GM23248 (cell line): ENCODE data around the gene PLEKHA1.

Experiments used
- EZH2 ChIP-seq: fragments of 200-600 bp; sonication (generic); IDR thresholded peaks from 2 replicates; pipeline ENCODE4 v1.6.1; 2018; ENCODE audit warnings: antibody characterized with exemption, mild to moderate bottlenecking; ENCODE audit not compliant: insufficient read depth, poor library complexity, severe bottlenecking
- EZH2phosphoT487 ChIP-seq: fragments of 200-600 bp; sonication (generic); IDR thresholded peaks from 2 replicates; pipeline ENCODE4 v1.6.1; 2018; ENCODE audit warnings: antibody characterized with exemption, moderate library complexity, mild to moderate bottlenecking, low read depth; ENCODE audit not compliant: insufficient read depth

GRCh38 chr10:122374237-122374858, at the start of gene PLEKHA1:
- TF ChIP-seq EZH2phosphoT487 = no peak
- TF ChIP-seq EZH2 = no peak
